ENCODE measurements around the gene CNPY4. TPM values are rescaled to one million over a fixed set of nuclear protein-coding genes. Genes with fewer than 3 reads are reported as not detected.

Gene CNPY4
- total and polyA plus RNA-seq, 5 donors = 9.1 to 14.7 (median 12.3) TPM

- intact Hi-C loops (cut with DNase I) = no loop called here
- DNase-seq (no peak), ATAC-seq (no peak)
- no peaks in the 10 kb centered on the region for H3K9me3 ChIP-seq (ENCODE audit: control insufficient read depth, low read length)
- WGBS = 39% methylated on average over 22 of the region's 22 CpGs
- no peaks in the 10 kb centered on the region for H3K27me3 ChIP-seq (ENCODE audit: control insufficient read depth, insufficient read depth)
- H3K27ac ChIP-seq (ENCODE audit: low read length) = no peak overlapping the region
- H3K4me1 ChIP-seq (ENCODE audit: control insufficient read depth, insufficient read depth, low read length) = peaks cover 3% of the 10 kb centered on the region
- peak overlapping the region; percentile 53 for H3K4me3 ChIP-seq (ENCODE audit: low read length)
Measured at GRCh38 chr7:100171840-100172239, 52.4 kb downstream of the CNPY4 start.

GRCh38 chr7:100173806-100174495 lies 54.5 kb downstream of the CNPY4 start:
- DNase-seq = no peak
- 93% methylated on average over 11 of the region's 11 CpGs for WGBS

GRCh38 chr7:100174582-100174981 lies 55.1 kb downstream of the CNPY4 start:
- Histone ChIP-seq H3K27me3 (ENCODE audit: control insufficient read depth, insufficient read depth) (no peaks in the 10 kb centered on the region), H3K4me1 (ENCODE audit: control insufficient read depth, insufficient read depth, low read length) (no peaks in the 10 kb centered on the region), H3K27ac (ENCODE audit: low read length) (no peak overlapping the region), H3K9me3 (ENCODE audit: control insufficient read depth, low read length) (no peaks in the 10 kb centered on the region), H3K4me3 (ENCODE audit: low read length) (no peak overlapping the region)
- ATAC-seq (no peak), DNase-seq (no peak)
- intact Hi-C loops (cut with DNase I) = no loop called here
- 89% methylated on average over 5 of the region's 5 CpGs for WGBS

More at GRCh38 chr7:100173806-100174495, 54.5 kb downstream of the CNPY4 start:
- Histone ChIP-seq H3K27ac (ENCODE audit: low read length) (no peak overlapping the region), H3K4me1 (ENCODE audit: control insufficient read depth, insufficient read depth, low read length) (no peaks in the 10 kb centered on the region), H3K4me3 (ENCODE audit: low read length) (no peak overlapping the region), H3K9me3 (ENCODE audit: control insufficient read depth, low read length) (no peaks in the 10 kb centered on the region), H3K27me3 (ENCODE audit: control insufficient read depth, insufficient read depth) (no peaks in the 10 kb centered on the region)
- intact Hi-C loops (cut with DNase I) = no loop called here
- ATAC-seq = no peak

Small RNA genes lying within 50 kb of the gene (microRNA-seq; reads per million reads assigned to microRNA genes)
- 850 to 1,790 reads per million in 2 donors for gene MIR106B
- gene MIR25 = 141 to 368 reads per million in 2 donors
- 0 to 0.42 reads per million in 2 donors for gene MIR4658
- 1,404 to 2,236 reads per million in 2 donors for gene MIR93

Other genes with a start within 250 kb of the CNPY4 start
- under 1 TPM in 1 of 4 donors, not detected in 3; 0.43 TPM for gene OR2AE1, start 242.6 kb upstream of the CNPY4 start, total RNA-seq
- gene OR2AE1, start 242.6 kb upstream of the CNPY4 start, polyA plus RNA-seq = 0.11 TPM
- gene TRIM4, start 200.1 kb upstream of the CNPY4 start, total RNA-seq = 10 to 100 TPM in 2 of 4 donors, 1 to 10 TPM in 2; 8.8 to 11.2 (median 10.0) TPM
- gene TRIM4, start 200.1 kb upstream of the CNPY4 start, polyA plus RNA-seq = 7.6 TPM
- under 1 TPM in 2 of 4 donors, not detected in 2; 0.20 to 0.53 TPM for gene GJC3, start 190.0 kb upstream of the CNPY4 start, total RNA-seq
- 0.43 TPM for gene GJC3, start 190.0 kb upstream of the CNPY4 start, polyA plus RNA-seq
- gene AZGP1, start 143.6 kb upstream of the CNPY4 start, total RNA-seq = 10 to 100 TPM; 10.7 to 28.8 (median 16.1) TPM
- 17.0 TPM for gene AZGP1, start 143.6 kb upstream of the CNPY4 start, polyA plus RNA-seq
- 10 to 100 TPM; 39.7 to 52.7 (median 50.4) TPM for gene ZKSCAN1, start 104.0 kb upstream of the CNPY4 start, total RNA-seq
- gene ZKSCAN1, start 104.0 kb upstream of the CNPY4 start, polyA plus RNA-seq = 9.8 TPM
- 1 to 10 TPM; 7.1 to 8.6 (median 7.7) TPM for gene ZSCAN21, start 69.9 kb upstream of the CNPY4 start, total RNA-seq
- 6.2 TPM for gene ZSCAN21, start 69.9 kb upstream of the CNPY4 start, polyA plus RNA-seq
- gene ZNF3, start 37.9 kb upstream of the CNPY4 start, total RNA-seq = 10 to 100 TPM; 17.8 to 18.2 (median 18.0) TPM
- gene ZNF3, start 37.9 kb upstream of the CNPY4 start, polyA plus RNA-seq = 12.1 TPM
- gene COPS6, start 30.7 kb upstream of the CNPY4 start, total RNA-seq = 100 to 1,000 TPM; 112 to 126 (median 117) TPM
- gene COPS6, start 30.7 kb upstream of the CNPY4 start, polyA plus RNA-seq = 131 TPM
- 10 to 100 TPM; 14.2 to 26.9 (median 21.6) TPM for gene MCM7, start 18.2 kb upstream of the CNPY4 start, total RNA-seq
- 16.7 TPM for gene MCM7, start 18.2 kb upstream of the CNPY4 start, polyA plus RNA-seq
- 10 to 100 TPM; 10.1 to 15.4 (median 14.0) TPM for gene AP4M1, start 18.0 kb upstream of the CNPY4 start, total RNA-seq
- gene AP4M1, start 18.0 kb upstream of the CNPY4 start, polyA plus RNA-seq = 10.7 TPM
- gene TAF6, start 276 bp upstream of the CNPY4 start, total RNA-seq = 10 to 100 TPM; 29.7 to 37.7 (median 32.9) TPM
- 33.9 TPM for gene TAF6, start 276 bp upstream of the CNPY4 start, polyA plus RNA-seq
- 1 to 10 TPM; 3.0 to 4.4 (median 3.5) TPM for gene MBLAC1, start 7.3 kb downstream of the CNPY4 start, total RNA-seq
- gene MBLAC1, start 7.3 kb downstream of the CNPY4 start, polyA plus RNA-seq = 4.6 TPM
- gene LAMTOR4, start 29.3 kb downstream of the CNPY4 start, total RNA-seq = 100 to 1,000 TPM in 2 of 4 donors, 10 to 100 TPM in 2; 88.7 to 118 (median 108) TPM
- 193 TPM for gene LAMTOR4, start 29.3 kb downstream of the CNPY4 start, polyA plus RNA-seq
- gene TRAPPC14, start 39.1 kb downstream of the CNPY4 start, total RNA-seq = 10 to 100 TPM in 2 of 4 donors, 1 to 10 TPM in 2; 7.2 to 11.5 (median 9.7) TPM
- gene TRAPPC14, start 39.1 kb downstream of the CNPY4 start, polyA plus RNA-seq = 7.7 TPM
- 1 to 10 TPM; 2.0 to 3.5 (median 2.3) TPM for gene GAL3ST4, start 49.0 kb downstream of the CNPY4 start, total RNA-seq
- gene GAL3ST4, start 49.0 kb downstream of the CNPY4 start, polyA plus RNA-seq = 1.7 TPM
- under 1 TPM; 0.09 to 0.78 (median 0.29) TPM for gene GPC2, start 57.7 kb downstream of the CNPY4 start, total RNA-seq
- 0.38 TPM for gene GPC2, start 57.7 kb downstream of the CNPY4 start, polyA plus RNA-seq
- 1 to 10 TPM in 1 of 4 donors, under 1 TPM in 2, not detected in 1; 0.64 to 1.1 (median 0.91) TPM for gene STAG3, start 58.3 kb downstream of the CNPY4 start, total RNA-seq
- 0.41 TPM for gene STAG3, start 58.3 kb downstream of the CNPY4 start, polyA plus RNA-seq
- gene PVRIG, start 100.3 kb downstream of the CNPY4 start, total RNA-seq = not detected
- 0.07 TPM for gene PVRIG, start 100.3 kb downstream of the CNPY4 start, polyA plus RNA-seq
- not detected for gene SPDYE3, start 188.1 kb downstream of the CNPY4 start, total RNA-seq
- gene SPDYE3, start 188.1 kb downstream of the CNPY4 start, polyA plus RNA-seq = 0.20 TPM
- gene PILRB, start 238.5 kb downstream of the CNPY4 start, total RNA-seq = 10 to 100 TPM; 13.2 to 15.6 (median 13.7) TPM
- 18.1 TPM for gene PILRB, start 238.5 kb downstream of the CNPY4 start, polyA plus RNA-seq